A673 (cell line): ENCODE measurements around the gene SLC2A9.

ENCODE experiments used
- CTCF ChIP-seq: fragments of 300-800, 200-600 bp; sonication (generic); conservative IDR thresholded peaks from 2 replicates; pipeline ENCODE4 v1.5.1; 2017; ENCODE audit warnings: low read depth, mild to moderate bottlenecking, antibody characterized with exemption, low read length, moderate library complexity, mixed read lengths
- EZH2 ChIP-seq: fragments of 200-600 bp; sonication (generic); IDR thresholded peaks from 2 replicates; pipeline ENCODE4 v1.6.1; 2017; ENCODE audit warnings: borderline replicate concordance, low read depth, mild to moderate bottlenecking, mixed read lengths, antibody characterized with exemption, low read length; ENCODE audit not compliant: poor library complexity, severe bottlenecking

GRCh38 chr4:9994246-9994847 is 26.9 kb downstream of the SLC2A9 start:
- TF ChIP-seq EZH2 (no peak), CTCF (no peak)
